Endothelial cell of umbilical vein (primary cell): ENCODE data around the gene GRIFIN. TPM values are rescaled to one million over a fixed set of nuclear protein-coding genes. Genes with fewer than 3 reads are reported as not detected.

Source experiments
- BruUV-seq: library from RNA; stranded (reverse); fragments of 400-500 nt; replicated peaks from 2 replicates; lab custom pipeline; 2021; lab: Mats Ljungman, UMichigan
- CTCF ChIA-PET: fragments of 300-600, 350-600 bp; sonication (Branson Sonifier 250); formaldehyde crosslinking; loops from one replicate; lab custom pipeline; 2021; ENCODE audit warnings: antibody characterized with exemption, inconsistent platforms; lab: Charles Lee
- POLR2A ChIA-PET: fragments of 300-600, 350-600 bp; sonication (Branson Sonifier 250); formaldehyde crosslinking; loops from one replicate; lab custom pipeline; 2021; ENCODE audit warnings: antibody characterized with exemption, inconsistent platforms; lab: Charles Lee
- DNase-seq: peaks from one replicate; pipeline ENCODE4 v3.0.0-alpha.2; 2011; ENCODE audit warnings: low read depth, low spot score
- FAIRE-seq: peaks from 2 replicates; lab custom pipeline; 2011; peaks lifted over from hg19 to GRCh38; lab: Jason Lieb, UNC
- H2AFZ ChIP-seq: 2 replicates; pipeline ENCODE4 v1.6.0; 2012; ENCODE audit warnings: low read depth, low read length, control low read depth, inconsistent platforms
- H3K27ac ChIP-seq: 2 replicates; pipeline ENCODE4 v1.5.1; 2011; ENCODE audit warnings: low read depth, mild to moderate bottlenecking, control low read depth, low read length, moderate library complexity; ENCODE audit not compliant: insufficient read depth
- H3K27me3 ChIP-seq, 2 experiments: 2 replicates each; pipeline versions ENCODE4 v1.6.0 to v1.6.1; 2011; ENCODE audit warnings: low read length in 2 of 2, mixed read lengths in 1 of 2; ENCODE audit not compliant: control insufficient read depth in 2 of 2, insufficient read depth in 2 of 2
- H3K36me3 ChIP-seq, 2 experiments: 2 replicates in 1 of 2; 3 replicates in 1 of 2; pipeline ENCODE4 v1.5.1; 2011; ENCODE audit warnings: low read length in 2 of 2, mild to moderate bottlenecking in 1 of 2, moderate library complexity in 1 of 2; ENCODE audit not compliant: control insufficient read depth in 2 of 2, insufficient read depth in 2 of 2; ENCODE audit errors: extremely low read depth in 1 of 2
- H3K4me1 ChIP-seq: 3 replicates; pipeline ENCODE4 v1.5.1; 2011; ENCODE audit warnings: mild to moderate bottlenecking, low read length; ENCODE audit not compliant: control insufficient read depth, insufficient read depth; ENCODE audit errors: extremely low read depth
- H3K4me2 ChIP-seq: 2 replicates; pipeline ENCODE4 v1.6.1; 2011; ENCODE audit warnings: low read length, control low read depth, mixed read lengths; ENCODE audit not compliant: insufficient read depth
- H3K4me3 ChIP-seq, 3 experiments: fragments of 200-600 bp in 1 of 3; sonication (generic), shearing (Covaris generic) in 1 of 3; replicated peaks in 1 of 3; 2 replicates each; pipeline ENCODE4 v1.5.1; 2011 to 2016; ENCODE audit warnings: control low read depth in 3 of 3, low read length in 3 of 3, mild to moderate bottlenecking in 2 of 3, inconsistent platforms in 1 of 3, low read depth in 1 of 3, moderate library complexity in 1 of 3; ENCODE audit not compliant: insufficient read depth in 1 of 3
- H3K79me2 ChIP-seq: 2 replicates; pipeline ENCODE4 v1.6.0; 2012; ENCODE audit warnings: low read length, inconsistent platforms; ENCODE audit not compliant: control insufficient read depth, insufficient read depth
- H3K9ac ChIP-seq: replicated peaks from 2 replicates; pipeline ENCODE3; 2011; ENCODE audit warnings: low read length, control low read depth; ENCODE audit not compliant: insufficient read depth; ENCODE audit errors: extremely low read depth
- H3K9me1 ChIP-seq: replicated peaks from 3 replicates; pipeline ENCODE4 v1.6.0; 2011; ENCODE audit warnings: mild to moderate bottlenecking, low read length; ENCODE audit not compliant: control insufficient read depth, insufficient read depth; ENCODE audit errors: extremely low read depth
- H3K9me3 ChIP-seq: replicated peaks from 2 replicates; pipeline ENCODE4 v1.5.1; 2012; ENCODE audit warnings: low read length, inconsistent platforms; ENCODE audit not compliant: control insufficient read depth, insufficient read depth
- H4K20me1 ChIP-seq: replicated peaks from 2 replicates; pipeline ENCODE3; 2011; ENCODE audit warnings: mild to moderate bottlenecking, low read length; ENCODE audit not compliant: control insufficient read depth, insufficient read depth; ENCODE audit errors: extremely low read depth
- CTCF ChIP-seq, 2 donors: IDR thresholded peaks; 1 replicate in 1 of 2; 2 replicates in 1 of 2; pipeline ENCODE4 v1.5.1; 2011; ENCODE audit warnings: low read length in 2 of 2, mild to moderate bottlenecking in 2 of 2, moderate library complexity in 2 of 2, control low read depth in 1 of 2, inconsistent platforms in 1 of 2, low read depth in 1 of 2; ENCODE audit not compliant: insufficient read depth in 1 of 2; ENCODE audit errors: extremely low read depth in 1 of 2
- EZH2 ChIP-seq: IDR thresholded peaks from 2 replicates; pipeline ENCODE4 v1.6.1; 2012; ENCODE audit warnings: borderline replicate concordance, low read depth, mild to moderate bottlenecking, moderate library complexity, low read length, inconsistent platforms; ENCODE audit not compliant: severe bottlenecking
- FOS ChIP-seq: IDR thresholded peaks from 2 replicates; pipeline ENCODE4 v1.6.1; 2011; ENCODE audit warnings: mild to moderate bottlenecking, low read length, moderate library complexity, borderline replicate concordance; ENCODE audit not compliant: insufficient read depth
- GATA2 ChIP-seq: IDR thresholded peaks from 2 replicates; pipeline ENCODE4 v1.7.0; 2011; ENCODE audit warnings: low read depth, mild to moderate bottlenecking, moderate library complexity, mixed read lengths, low read length; ENCODE audit not compliant: insufficient read length, insufficient read depth
- JUN ChIP-seq: IDR thresholded peaks from 2 replicates; pipeline ENCODE4 v1.6.1; 2011; ENCODE audit warnings: borderline replicate concordance, low read depth; ENCODE audit not compliant: insufficient read length, insufficient read depth
- MYC ChIP-seq: IDR thresholded peaks from one replicate; pipeline ENCODE4 v1.6.1; 2011; ENCODE audit warnings: mild to moderate bottlenecking, low read depth, low read length
- POLR2A ChIP-seq: IDR thresholded peaks from 2 replicates; pipeline ENCODE4 v1.6.1; 2012; ENCODE audit warnings: low read depth, mild to moderate bottlenecking, control low read depth, low read length
- POLR2AphosphoS5 ChIP-seq: IDR thresholded peaks from 2 replicates; pipeline ENCODE4 v1.6.1; 2012; ENCODE audit warnings: low read depth, mild to moderate bottlenecking, control low read depth, low read length, moderate library complexity; ENCODE audit not compliant: insufficient read depth
- dilution Hi-C: fragments of 300-500 bp; cut with MboI; formaldehyde crosslinking; loops from one replicate; pipeline ENCODE4 v1.15.0; 2019; ENCODE audit warnings: low sequenced_read_pairs; ENCODE audit not compliant: extremely low pct_ligation_motif_present
- intact Hi-C: fragments of 100-400 bp; cut with micrococcal nuclease; formaldehyde crosslinking; loops from one replicate; pipeline ENCODE4 v1.10.0; 2022
- polyA plus RNA-seq, 4 experiments: library from polyadenylated mRNA; depleted of rRNA in 3 of 4; stranded (reverse) in 3 of 4; unstranded in 1 of 4; fragments of >200 nt; gene quantifications; 2 replicates each; pipeline versions ENCODE4 v1.2.1 to v1.2.3, GENCODE V29; 2011 to 2012; ENCODE audit warnings: missing spikeins in 1 of 4
- total RNA-seq: library from RNA; stranded (reverse); gene quantifications from 2 replicates; pipeline ENCODE4 v1.2.3, GENCODE V29; 2021
- TF ChIP-seq, protein P1 (sequence below): IDR thresholded peaks from 2 replicates; pipeline ENCODE4 v1.6.1; 2011; ENCODE audit not compliant: insufficient read depth, insufficient read length

Gene GRIFIN
- total and polyA plus RNA-seq, 2 donors (not counting 3 experiments of a cell fraction or from before 2014, with no cell fraction given): not detected

- Histone ChIP-seq H4K20me1 (no peaks in the 10 kb centered on the region), H3K27ac (no peak overlapping the region), H3K4me1 (no peaks in the 10 kb centered on the region), H3K36me3 (no peaks in the 10 kb centered on the region), H3K9ac (no peak overlapping the region), H2AFZ (no peak overlapping the region), H3K79me2 (no peaks in the 10 kb centered on the region), H3K9me1 (no peaks in the 10 kb centered on the region), H3K27me3 (no peaks in the 10 kb centered on the region), H3K9me3 (no peaks in the 10 kb centered on the region), H3K4me3 (no peak overlapping the region), H3K4me2 (no peak overlapping the region)
- CTCF ChIA-PET: no interaction called here
- FAIRE-seq (no peak), DNase-seq (no peak)
- POLR2A ChIA-PET: no interaction called here
- dilution Hi-C loops (no loop called here), intact Hi-C loops (no loop called here)
- TF ChIP-seq MYC (no peak), CTCF (IDR thresholded peaks at IDR 0.05; ENCODE audit: extremely low read depth in 1 of 2, insufficient read depth in 1 of 2, low read depth in 1 of 2, low read length in 2 of 2) (no peak), EZH2 (no peak), POLR2AphosphoS5 (no peak), GATA2 (no peak), JUN (no peak), FOS (no peak), POLR2A (no peak)
- TF ChIP-seq, protein P1, sequence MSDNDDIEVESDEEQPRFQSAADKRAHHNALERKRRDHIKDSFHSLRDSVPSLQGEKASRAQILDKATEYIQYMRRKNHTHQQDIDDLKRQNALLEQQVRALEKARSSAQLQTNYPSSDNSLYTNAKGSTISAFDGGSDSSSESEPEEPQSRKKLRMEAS: no peak
- no TSS peak for BruUV-seq
These were observed 20.2 kb upstream of the GRIFIN start for GRCh38 chr7:2496375-2496774.
